Omental fat pad (tissue), 4 donors: ENCODE measurements around the gene CA4. TPM values are rescaled to one million over a fixed set of nuclear protein-coding genes. Genes with fewer than 3 reads are reported as not detected.
"Not testable (repeated sequence)": the region's sequence is repeated elsewhere in the genome, so short reads cannot be mapped to it uniquely, and the experiment has no call there.

Experiments used
- ATAC-seq: fragments of 150-250 bp; one replicate; pipeline ENCODE4 v1.9.1; 2016; ENCODE audit warnings: mild to moderate bottlenecking, moderate library complexity; ENCODE audit not compliant: low FRiP score
- DNase-seq: peaks from one replicate; pipeline ENCODE4 v3.0.0-alpha.2; 2019; ENCODE audit warnings: low spot score
- total RNA-seq, 4 donors: library from RNA; depleted of rRNA; stranded (reverse); fragments of >200 nt; gene quantifications; one replicate each; pipeline ENCODE4 v1.1.0, GENCODE V29; 2016
- TF ChIP-seq, protein P1 (sequence below), 3 donors: fragments of 450-650 bp; IDR thresholded peaks; one replicate each; pipeline ENCODE4 v1.5.1; 2016 to 2017; ENCODE audit warnings: antibody characterized with exemption in 3 of 3, mild to moderate bottlenecking in 3 of 3, moderate library complexity in 2 of 3

The CA4 gene
- total RNA-seq: 100 to 1,000 TPM in 1 of 4 donors, 10 to 100 TPM in 2, 1 to 10 TPM in 1; 9.1 to 168 (median 56.6) TPM

DNA sequence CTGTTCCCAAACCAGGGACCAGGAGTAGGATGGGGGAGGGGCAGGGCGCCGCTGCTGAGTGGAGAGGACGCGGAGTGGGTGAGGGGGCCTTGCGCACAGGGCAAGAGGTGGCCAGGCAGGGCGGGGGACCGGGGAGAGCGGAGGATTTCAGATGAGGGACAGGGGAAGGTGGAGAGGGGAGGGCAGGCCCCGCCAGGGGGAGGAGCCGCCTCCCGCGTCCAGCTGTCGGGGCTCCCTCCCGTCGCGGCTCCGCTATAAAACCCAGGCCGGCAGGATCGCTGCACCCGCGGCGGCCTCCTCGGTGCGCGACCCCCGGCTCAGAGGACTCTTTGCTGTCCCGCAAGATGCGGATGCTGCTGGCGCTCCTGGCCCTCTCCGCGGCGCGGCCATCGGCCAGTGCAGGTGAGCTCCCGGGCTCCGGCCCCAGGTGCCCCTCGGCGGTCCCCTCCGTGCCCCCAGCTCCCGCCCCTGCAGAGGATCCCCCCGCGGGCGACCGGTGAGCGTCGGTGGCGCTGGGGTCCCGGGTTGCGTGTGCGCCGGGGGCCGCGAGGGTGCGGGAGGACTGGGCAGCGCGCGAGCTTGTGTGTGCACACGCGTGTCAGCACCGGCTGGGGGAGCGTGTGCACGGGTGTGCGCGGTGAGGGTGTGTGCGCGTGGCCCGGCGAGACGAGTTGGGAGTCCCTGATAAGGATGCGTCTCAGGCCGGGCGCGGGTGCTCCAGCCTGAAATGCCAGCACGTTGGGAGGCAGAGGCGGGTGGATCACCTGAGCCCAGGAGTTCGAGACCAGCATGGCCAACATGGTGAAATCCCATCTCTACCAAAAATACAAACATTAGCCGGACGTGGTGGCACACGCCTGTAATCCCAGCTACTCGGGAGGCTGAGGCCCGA lies at the start of gene CA4:
TSS of gene CA4 (plus strand) at position 283 of the 892 bp plus-strand sequence. CDS start at position 345, 62 bp downstream.
- ATAC-seq (no peak), DNase-seq (no peak)
- TF ChIP-seq, protein P1, sequence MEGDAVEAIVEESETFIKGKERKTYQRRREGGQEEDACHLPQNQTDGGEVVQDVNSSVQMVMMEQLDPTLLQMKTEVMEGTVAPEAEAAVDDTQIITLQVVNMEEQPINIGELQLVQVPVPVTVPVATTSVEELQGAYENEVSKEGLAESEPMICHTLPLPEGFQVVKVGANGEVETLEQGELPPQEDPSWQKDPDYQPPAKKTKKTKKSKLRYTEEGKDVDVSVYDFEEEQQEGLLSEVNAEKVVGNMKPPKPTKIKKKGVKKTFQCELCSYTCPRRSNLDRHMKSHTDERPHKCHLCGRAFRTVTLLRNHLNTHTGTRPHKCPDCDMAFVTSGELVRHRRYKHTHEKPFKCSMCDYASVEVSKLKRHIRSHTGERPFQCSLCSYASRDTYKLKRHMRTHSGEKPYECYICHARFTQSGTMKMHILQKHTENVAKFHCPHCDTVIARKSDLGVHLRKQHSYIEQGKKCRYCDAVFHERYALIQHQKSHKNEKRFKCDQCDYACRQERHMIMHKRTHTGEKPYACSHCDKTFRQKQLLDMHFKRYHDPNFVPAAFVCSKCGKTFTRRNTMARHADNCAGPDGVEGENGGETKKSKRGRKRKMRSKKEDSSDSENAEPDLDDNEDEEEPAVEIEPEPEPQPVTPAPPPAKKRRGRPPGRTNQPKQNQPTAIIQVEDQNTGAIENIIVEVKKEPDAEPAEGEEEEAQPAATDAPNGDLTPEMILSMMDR (IDR thresholded peaks at IDR 0.05): no peak

DNA sequence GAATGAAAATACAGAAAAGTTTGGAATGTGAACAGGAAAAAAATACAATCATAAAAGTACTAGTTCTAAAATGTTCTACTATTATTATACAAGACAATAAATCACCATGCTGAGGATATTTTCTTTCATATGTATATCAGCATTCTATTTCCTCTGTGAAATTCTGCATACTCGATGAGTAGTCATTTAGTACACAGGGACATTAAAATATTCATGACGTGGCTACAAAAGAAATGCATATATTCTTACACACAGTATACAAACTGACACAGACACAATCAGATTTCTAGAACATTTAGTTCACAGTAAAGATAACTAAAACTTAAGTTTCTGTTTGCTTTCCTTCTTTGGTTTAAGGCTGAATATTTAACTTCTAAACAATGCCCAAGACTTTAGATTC lies 49.2 kb upstream of the CA4 start:
- not testable (repeated sequence) for DNase-seq, ATAC-seq

DNA sequence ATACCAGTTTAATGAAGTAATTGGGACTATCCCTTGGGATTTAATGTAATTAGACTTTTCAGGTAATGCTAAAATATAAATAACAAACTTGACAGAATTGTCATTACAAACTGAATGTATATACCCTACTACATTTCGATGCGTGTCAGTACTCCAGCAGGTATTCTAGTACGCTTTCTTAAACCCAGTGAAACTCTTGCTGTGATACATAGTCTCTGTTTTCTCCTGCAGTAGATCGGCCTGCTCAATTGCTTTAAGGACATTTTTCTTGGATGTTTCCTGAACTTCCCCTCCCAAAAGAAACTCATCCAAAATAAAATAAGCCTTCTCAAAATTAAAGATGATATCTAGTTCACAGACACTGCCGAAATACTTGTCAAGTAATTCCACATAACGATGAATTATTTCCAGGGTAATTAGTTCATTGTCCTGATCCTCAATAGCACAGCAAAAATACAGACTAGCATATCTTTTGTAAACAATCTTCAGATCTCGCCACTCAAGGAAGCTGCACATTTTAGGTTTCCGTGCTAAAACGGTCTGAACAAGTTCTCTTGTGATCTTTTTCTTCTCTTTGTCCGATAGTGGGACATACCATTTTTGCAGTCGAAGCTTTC lies 47.6 kb upstream of the CA4 start:
- DNase-seq, ATAC-seq: not testable (repeated sequence)

DNA sequence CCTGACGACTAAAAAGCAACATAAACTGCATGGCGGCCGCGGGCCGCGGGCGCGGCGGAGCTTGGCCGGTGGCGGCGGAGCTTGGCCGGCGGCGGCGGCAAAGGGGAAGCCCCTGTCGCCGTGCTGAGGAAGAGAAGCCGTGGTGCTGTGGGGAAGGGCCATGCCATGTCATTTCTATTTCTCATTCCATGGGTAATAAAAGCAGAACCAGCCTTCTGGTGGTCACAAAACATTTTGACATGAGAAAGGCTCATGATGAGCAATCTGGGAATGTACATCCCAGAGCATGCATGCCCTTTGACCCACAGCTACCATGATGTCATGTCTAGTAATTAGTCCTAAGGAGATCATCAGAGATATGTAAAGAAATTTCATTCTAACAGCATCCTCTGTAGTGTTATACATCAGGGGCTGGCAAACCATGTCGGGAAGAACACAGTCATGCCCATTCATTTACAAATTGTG lies 47.1 kb upstream of the CA4 start:
- DNase-seq (no peak), ATAC-seq (no peak)
- TF ChIP-seq, protein P1 (IDR thresholded peaks at IDR 0.05): no peak

DNA sequence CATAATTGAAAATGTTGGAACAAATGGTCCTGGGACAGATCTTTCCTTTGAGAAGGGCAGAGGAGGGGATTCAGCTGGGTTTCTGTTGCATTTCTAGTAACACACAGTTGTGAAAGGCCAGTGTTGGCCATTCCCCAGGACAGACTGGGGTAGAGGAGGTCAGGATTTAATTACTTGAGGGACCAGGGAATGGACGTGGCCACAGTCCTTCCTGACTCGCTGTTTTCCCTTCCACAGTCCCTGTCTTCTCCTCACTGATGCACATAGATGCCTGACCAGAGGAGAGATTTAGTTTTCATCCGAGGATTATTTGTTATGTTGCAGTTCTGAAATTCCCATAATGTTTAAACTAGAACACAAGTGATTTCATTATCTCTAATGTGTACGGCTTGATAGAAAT lies 45.8 kb upstream of the CA4 start:
- TF ChIP-seq, protein P1 (IDR thresholded peaks at IDR 0.05): no peak
- DNase-seq (no peak), ATAC-seq (no peak)

DNA sequence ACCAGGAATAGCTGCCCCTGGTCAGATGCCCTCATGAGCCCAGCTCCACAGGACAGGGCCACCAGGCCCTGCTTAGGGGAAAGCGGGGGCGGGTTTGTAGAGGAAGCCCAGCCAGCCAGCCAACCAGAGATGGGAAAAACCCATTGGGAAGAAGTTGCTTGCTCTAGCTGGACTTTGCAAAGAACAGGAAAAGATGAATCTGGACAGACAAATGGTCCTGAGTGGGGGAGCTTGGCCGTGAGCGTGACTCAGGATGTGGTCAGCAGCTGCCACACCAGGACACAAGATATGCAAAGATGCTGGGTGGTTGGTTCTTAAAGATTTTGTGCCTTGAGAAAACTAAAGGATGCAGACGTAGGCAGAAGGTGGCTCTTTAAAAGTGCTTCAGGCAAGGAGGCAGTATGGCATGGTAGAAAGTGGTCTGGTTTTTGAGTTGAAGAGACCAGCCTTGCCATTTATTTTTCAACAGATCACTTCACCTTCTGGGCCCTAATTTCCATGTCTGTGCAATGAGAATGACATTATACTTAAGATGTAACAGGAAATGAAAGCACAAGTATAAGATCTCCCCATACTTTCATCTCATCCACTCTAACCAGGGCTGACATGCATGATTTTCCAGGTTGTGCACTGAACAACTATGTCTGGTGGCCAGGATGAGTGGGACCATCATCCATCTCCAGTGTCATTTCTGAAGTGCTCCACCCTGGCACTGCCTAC lies 43.3 kb upstream of the CA4 start:
- ATAC-seq (no peak), DNase-seq (no peak)
- TF ChIP-seq, protein P1 (IDR thresholded peaks at IDR 0.05): no peak

DNA sequence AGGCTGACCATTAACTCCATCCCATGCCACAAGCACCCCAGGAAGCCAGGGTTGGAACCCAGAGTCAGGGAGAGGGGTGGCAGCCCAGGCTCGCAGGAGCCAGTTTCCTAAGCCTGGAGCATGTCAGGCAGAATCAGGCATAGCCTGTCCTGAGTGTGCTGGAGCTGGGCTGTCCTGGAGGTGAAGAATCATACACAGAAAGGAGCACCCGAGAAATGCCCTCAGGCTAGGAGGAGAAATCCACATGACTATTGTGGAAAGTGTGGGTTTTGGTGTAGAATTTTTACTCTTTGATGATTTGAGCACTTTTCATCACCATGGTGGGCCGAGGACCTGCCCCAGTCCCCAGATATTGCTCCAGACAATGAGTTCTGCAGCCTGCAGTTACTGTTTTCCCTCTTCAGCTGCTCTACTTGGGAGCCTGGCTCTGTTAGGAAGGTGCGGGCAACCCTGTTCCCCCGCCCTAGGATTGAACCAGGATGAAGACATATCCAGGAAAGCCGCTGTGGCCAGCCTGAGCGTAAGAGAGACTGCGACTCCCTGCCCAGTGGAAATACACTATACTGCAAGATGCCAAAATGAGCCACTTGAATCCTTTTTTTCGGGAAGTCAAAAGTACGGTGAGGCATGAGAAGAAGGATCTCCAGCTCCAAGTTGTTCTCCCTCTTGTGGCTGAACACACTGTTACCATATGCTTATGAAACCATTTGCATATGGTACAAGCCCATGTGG lies 42.1 kb upstream of the CA4 start:
- TF ChIP-seq, protein P1 (IDR thresholded peaks at IDR 0.05): no peak
- ATAC-seq (peak; percentile 41), DNase-seq (no peak)

DNA sequence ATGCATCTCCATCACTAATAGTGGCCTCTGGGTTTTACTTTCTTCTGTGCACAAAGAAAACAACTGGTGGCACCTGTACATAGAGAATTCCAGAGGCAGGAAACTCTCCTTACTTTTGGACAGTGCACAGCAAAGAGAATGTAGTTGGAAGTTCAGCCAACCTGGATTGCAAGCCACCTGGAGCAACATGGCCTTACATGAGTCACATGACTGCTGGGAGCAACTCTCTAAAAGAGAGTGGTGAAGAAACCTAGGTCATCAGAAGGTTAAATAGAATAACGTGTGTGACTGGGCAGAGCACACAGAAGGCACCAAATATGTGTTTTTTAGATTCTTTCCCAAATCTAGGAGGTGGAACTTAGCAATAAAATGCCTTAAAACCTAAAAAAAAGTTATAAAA lies 41.5 kb upstream of the CA4 start:
- ATAC-seq, DNase-seq: not testable (repeated sequence)
